ENCODE measurements around the gene SAMD10.
"Not testable (repeated sequence)": the region's sequence is repeated elsewhere in the genome, so short reads cannot be mapped to it uniquely, and the experiment has no call there.

SAMD10 gene

DNA sequence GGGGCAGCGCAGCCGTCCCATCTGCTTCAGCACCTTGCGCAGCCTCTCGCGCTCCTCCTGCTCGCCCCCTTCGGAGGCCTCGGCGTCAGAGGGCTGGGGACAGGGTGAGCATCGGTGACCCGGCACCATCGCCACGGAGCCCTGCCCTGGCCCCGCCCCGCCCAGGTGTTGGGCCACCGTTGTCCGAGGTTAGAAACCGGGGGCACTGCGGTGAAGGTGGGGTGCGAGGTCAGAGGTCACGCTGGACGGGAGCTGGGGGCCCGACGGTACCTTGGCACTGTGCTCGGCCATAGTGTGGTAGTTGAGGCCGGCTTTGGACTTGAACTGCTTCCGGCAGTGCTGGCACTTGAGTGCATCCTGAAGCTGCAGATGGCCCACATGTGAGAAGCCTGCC, 16.1 kb downstream of the SAMD10 start:
- DNase-seq (ENCODE audit: low read depth): no peak
- H3K4me3 ChIP-seq (ENCODE audit: low read depth, low read length): no peak overlapping the region
- TF ChIP-seq, protein P1, sequence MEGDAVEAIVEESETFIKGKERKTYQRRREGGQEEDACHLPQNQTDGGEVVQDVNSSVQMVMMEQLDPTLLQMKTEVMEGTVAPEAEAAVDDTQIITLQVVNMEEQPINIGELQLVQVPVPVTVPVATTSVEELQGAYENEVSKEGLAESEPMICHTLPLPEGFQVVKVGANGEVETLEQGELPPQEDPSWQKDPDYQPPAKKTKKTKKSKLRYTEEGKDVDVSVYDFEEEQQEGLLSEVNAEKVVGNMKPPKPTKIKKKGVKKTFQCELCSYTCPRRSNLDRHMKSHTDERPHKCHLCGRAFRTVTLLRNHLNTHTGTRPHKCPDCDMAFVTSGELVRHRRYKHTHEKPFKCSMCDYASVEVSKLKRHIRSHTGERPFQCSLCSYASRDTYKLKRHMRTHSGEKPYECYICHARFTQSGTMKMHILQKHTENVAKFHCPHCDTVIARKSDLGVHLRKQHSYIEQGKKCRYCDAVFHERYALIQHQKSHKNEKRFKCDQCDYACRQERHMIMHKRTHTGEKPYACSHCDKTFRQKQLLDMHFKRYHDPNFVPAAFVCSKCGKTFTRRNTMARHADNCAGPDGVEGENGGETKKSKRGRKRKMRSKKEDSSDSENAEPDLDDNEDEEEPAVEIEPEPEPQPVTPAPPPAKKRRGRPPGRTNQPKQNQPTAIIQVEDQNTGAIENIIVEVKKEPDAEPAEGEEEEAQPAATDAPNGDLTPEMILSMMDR (IDR thresholded peaks at IDR 0.05; ENCODE audit: control insufficient read depth, extremely low read depth, insufficient read depth): no peak

DNA sequence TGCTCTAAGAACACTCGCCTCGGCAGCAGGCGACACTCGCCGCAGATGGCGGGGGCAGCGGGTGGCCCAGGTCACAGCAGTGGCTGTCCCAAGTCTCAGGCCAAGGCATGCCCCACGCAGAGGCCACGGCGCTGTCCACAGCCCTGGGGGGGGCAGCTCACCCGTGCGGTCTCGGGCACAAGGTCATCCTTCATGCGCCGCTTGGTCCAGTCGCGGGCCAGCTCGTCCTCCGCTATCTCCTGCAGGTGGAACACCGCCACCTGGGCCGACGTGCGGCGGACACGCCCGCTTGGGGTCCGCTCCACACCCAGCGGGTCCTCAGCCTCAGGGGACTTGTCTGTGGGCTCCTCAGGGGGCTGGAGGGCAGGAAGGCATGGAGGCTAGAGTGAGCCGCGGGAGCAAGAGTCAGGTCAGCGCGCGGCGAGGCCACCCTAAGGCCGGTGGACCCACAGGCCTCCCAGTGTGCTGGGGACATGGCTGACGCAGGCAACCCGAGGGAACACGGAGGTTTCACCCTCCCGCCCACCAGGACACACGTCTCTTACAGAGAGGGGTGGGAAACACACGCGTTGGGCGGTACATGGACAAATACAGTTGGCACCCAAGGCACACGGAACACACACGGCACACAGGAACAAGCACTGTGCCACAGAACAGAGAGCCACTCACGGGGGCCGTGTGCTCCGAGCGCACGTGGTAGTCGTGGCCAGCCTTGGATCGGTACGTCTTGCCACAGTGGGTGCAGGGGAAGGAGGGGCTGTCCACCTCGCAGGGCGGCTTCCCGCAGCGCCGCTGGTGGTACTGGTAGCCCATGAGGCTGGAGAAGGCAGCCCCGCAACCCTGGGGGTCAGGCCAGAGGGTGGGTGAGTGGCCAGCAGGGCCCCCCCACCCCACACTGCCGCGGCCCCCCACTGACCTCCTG, 16.8 kb downstream of the SAMD10 start:
- no peak overlapping the region for H3K4me3 ChIP-seq (ENCODE audit: low read depth, low read length)
- no peak for DNase-seq (ENCODE audit: low read depth)
- TF ChIP-seq, protein P1 (IDR thresholded peaks at IDR 0.05; ENCODE audit: control insufficient read depth, extremely low read depth, insufficient read depth): no peak

DNA sequence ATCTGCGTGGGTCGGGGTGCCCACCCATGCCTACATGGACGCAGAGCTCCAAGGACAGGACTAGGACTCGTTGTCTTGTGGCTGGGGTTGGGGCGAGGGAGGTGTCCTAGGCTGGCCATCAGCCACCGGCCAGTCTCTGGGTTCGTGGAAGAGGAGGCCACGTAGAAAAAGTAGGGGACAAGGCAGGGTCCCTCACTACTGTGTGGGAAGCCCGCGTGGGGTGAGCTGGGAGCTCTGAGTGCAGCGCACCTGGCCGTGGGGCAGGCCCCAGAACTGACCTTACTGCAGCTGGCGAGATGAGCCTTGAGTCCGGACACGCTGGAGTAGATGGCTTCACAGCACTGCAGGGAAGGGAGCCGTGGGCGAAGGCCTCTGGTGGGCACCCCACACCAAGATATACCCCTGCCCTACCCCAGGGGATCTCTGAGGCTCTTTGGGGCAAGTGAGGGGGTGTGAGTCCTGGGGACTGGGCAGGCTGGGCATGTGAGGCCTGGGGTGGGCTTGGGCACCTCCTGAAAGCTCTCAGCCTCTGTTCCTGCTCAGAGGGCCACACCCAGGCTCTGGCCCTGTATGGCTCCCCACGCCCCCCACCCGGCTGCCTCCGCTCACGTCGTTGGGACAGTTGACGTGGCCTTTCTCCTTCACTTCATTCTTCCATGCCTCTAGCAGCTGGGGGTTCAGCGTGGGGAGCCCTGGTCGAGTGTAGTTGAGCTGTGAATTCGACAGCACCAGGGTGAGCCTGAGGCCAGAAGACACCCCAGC, 17.6 kb downstream of the SAMD10 start:
- no peak for DNase-seq (ENCODE audit: low read depth)

GRCh38 chr20:63960654-63961621, 18.5 kb downstream of the SAMD10 start:
- not testable (repeated sequence) for DNase-seq (ENCODE audit: low read depth); H3K4me3 ChIP-seq (ENCODE audit: low read depth, low read length)

More for the DNA sequence above, 17.6 kb downstream of the SAMD10 start:
- no peak overlapping the region for H3K4me3 ChIP-seq (ENCODE audit: low read depth, low read length)
- TF ChIP-seq, protein P1 (IDR thresholded peaks at IDR 0.05; ENCODE audit: control insufficient read depth, extremely low read depth, insufficient read depth): no peak

GRCh38 chr20:63959699-63960075, 19.8 kb downstream of the SAMD10 start:
- no peak overlapping the region for H3K4me3 ChIP-seq (ENCODE audit: low read depth, low read length)
- DNase-seq (ENCODE audit: low read depth): no peak
- TF ChIP-seq, protein P1 (IDR thresholded peaks at IDR 0.05; ENCODE audit: control insufficient read depth, extremely low read depth, insufficient read depth): no peak

DNA sequence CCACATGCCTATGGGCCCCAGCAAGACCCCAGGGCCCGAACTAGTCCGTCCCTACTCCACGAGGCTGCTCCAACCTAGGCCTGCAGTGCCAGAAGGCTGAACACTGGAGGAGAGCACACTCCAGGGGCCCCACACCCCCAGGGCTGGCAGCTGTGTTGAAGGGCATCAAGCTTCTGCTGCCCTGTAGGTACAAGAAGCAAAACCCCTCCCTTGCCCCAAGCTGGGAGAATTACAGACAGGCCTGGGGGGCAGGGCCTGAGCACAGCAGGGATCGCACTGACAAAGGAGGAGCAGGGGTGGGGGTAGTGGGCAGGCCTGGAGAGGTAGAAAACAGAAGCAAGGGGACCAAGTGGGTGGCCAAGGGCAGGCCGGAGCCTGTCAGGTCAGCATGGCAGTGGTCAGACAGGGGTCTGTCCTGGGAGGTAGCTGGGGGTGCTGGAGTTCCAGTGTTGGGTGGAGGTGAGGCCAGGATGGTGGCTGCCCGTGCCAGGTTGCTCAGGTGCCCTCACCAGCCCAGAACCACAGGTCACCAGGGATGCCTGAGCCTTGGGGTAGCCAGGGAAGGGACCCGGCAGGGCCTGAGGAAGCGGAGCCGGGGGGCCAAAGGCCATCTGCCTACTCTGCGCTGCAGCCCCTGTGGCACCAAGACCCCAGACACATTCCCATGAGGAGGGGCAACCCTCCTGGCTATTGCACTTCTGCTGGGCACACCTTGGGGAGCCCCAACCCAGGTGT, 20.3 kb downstream of the SAMD10 start:
- DNase-seq (ENCODE audit: low read depth): no peak
- no peak overlapping the region for H3K4me3 ChIP-seq (ENCODE audit: low read depth, low read length)
- TF ChIP-seq, protein P1 (IDR thresholded peaks at IDR 0.05; ENCODE audit: control insufficient read depth, extremely low read depth, insufficient read depth): no peak

Measured in LNCaP clone FGC (cell line).